ENCODE measurements around the gene AGAP1. TPM values are rescaled to one million over a fixed set of nuclear protein-coding genes. Genes with fewer than 3 reads are reported as not detected.

AGAP1 gene
- total RNA-seq, 2 donors from 2014 or later: 19.1 to 20.8 TPM

GRCh38 chr2:235776531-235776930 is 282.7 kb downstream of the AGAP1 start:
- ATAC-seq (ENCODE audit: insufficient number of reproducible peaks, low FRiP score, low read depth) (no peak), DNase-seq (ENCODE audit: low spot score) (no peak)
- Histone ChIP-seq H3K4me3 (no peak overlapping the region), H3K27me3 (replicated peaks; ENCODE audit: insufficient read depth) (no peaks in the 10 kb centered on the region), H3K36me3 (no peaks in the 10 kb centered on the region), H3K4me1 (ENCODE audit: control insufficient read depth in 1 of 2, low read depth in 2 of 2) (no peaks in the 10 kb centered on the region), H3K27ac (no peak overlapping the region), H3K9me3 (no peaks in the 10 kb centered on the region)
- TF ChIP-seq, protein P1, sequence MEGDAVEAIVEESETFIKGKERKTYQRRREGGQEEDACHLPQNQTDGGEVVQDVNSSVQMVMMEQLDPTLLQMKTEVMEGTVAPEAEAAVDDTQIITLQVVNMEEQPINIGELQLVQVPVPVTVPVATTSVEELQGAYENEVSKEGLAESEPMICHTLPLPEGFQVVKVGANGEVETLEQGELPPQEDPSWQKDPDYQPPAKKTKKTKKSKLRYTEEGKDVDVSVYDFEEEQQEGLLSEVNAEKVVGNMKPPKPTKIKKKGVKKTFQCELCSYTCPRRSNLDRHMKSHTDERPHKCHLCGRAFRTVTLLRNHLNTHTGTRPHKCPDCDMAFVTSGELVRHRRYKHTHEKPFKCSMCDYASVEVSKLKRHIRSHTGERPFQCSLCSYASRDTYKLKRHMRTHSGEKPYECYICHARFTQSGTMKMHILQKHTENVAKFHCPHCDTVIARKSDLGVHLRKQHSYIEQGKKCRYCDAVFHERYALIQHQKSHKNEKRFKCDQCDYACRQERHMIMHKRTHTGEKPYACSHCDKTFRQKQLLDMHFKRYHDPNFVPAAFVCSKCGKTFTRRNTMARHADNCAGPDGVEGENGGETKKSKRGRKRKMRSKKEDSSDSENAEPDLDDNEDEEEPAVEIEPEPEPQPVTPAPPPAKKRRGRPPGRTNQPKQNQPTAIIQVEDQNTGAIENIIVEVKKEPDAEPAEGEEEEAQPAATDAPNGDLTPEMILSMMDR (IDR thresholded peaks at IDR 0.05): no peak

DNA sequence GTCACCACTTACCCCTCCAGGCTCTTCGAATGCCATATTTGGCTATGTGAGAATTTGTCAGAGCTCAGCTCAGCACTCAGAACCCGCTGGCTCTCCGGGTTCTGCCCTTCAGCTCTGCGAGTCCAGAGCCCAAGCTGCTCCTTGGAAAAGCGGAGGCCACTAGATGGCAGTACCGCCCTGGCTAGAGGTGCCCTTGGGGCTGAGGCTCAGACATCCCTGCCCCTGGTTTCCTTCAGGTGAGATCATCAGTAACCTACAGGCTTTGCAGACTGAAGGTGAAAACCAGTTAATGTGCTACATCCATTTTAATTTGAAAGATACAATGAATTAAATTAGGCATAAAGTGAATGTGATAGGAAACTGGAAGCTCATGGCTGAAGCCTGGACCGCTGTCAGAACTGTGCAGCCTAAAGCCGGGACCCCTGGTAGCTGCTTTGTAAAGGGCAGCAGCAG is 285.6 kb downstream of the AGAP1 start:
- Histone ChIP-seq H3K36me3 (no peaks in the 10 kb centered on the region), H3K27ac (no peak overlapping the region), H3K9me3 (no peaks in the 10 kb centered on the region), H3K4me3 (no peak overlapping the region), H3K27me3 (replicated peaks; ENCODE audit: insufficient read depth) (no peaks in the 10 kb centered on the region), H3K4me1 (ENCODE audit: control insufficient read depth in 1 of 2, low read depth in 2 of 2) (no peaks in the 10 kb centered on the region)
- TF ChIP-seq, protein P1 (IDR thresholded peaks at IDR 0.05): peak; percentile 52
- DNase-seq (ENCODE audit: low spot score): no peak
- no peak for ATAC-seq (ENCODE audit: insufficient number of reproducible peaks, low FRiP score, low read depth)

GRCh38 chr2:235780401-235780800 is 286.6 kb downstream of the AGAP1 start:
- Histone ChIP-seq H3K27me3 (replicated peaks; ENCODE audit: insufficient read depth) (no peaks in the 10 kb centered on the region), H3K9me3 (no peaks in the 10 kb centered on the region), H3K27ac (no peak overlapping the region), H3K36me3 (no peaks in the 10 kb centered on the region), H3K4me1 (ENCODE audit: control insufficient read depth in 1 of 2, low read depth in 2 of 2) (no peaks in the 10 kb centered on the region), H3K4me3 (no peak overlapping the region)
- TF ChIP-seq, protein P1 (IDR thresholded peaks at IDR 0.05): no peak
- no peak for DNase-seq (ENCODE audit: low spot score)
- ATAC-seq (ENCODE audit: insufficient number of reproducible peaks, low FRiP score, low read depth): no peak

DNA sequence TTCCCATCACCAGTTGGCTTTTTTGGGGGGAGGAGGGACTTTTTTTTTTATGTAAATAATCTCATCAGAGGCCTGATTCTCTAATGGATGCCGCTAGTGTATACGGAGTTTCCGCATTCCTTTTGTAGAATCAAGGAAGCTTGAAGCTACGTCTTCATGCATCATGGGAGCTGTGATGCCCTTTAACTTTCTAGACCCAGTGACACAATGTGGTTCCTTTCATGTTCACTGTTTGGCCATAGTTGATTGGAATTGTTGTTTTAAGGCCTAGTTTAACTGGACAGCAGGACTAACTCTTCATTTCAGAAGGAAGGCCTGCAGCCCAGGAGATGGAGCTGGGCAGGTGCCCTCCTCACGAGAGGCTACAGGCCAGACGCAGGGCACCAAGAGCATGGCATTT is 287.9 kb downstream of the AGAP1 start:
- no peaks in the 10 kb centered on the region for H3K36me3 ChIP-seq
- H3K4me1 ChIP-seq (ENCODE audit: control insufficient read depth in 1 of 2, low read depth in 2 of 2): no peaks in the 10 kb centered on the region
- DNase-seq (ENCODE audit: low spot score): no peak
- H3K27ac ChIP-seq: no peak overlapping the region
- H3K9me3 ChIP-seq: no peaks in the 10 kb centered on the region
- no peaks in the 10 kb centered on the region for H3K27me3 ChIP-seq (replicated peaks; ENCODE audit: insufficient read depth)
- TF ChIP-seq, protein P1 (IDR thresholded peaks at IDR 0.05): no peak
- H3K4me3 ChIP-seq: no peak overlapping the region
- ATAC-seq (ENCODE audit: insufficient number of reproducible peaks, low FRiP score, low read depth): no peak

DNA sequence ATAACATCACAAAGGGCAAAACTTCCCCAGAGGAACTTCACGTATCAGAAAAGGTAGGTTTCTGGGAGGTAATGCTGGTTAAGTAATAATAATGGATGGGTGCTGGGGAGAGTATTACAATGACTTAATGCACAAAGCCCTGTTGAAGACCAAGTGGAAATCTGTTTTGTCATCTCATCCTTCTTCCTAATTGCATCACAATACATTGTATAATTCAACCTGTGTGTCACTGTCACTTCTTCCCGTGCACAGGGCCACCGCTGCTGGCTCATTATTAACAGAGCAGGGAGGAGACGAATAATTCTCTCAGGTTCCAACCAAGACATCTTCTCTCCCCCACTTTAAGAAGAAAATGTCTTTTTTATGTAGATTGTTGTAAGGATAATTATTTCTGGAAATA is 290.9 kb downstream of the AGAP1 start:
- TF ChIP-seq, protein P1 (IDR thresholded peaks at IDR 0.05): no peak
- H3K4me1 ChIP-seq (ENCODE audit: control insufficient read depth in 1 of 2, low read depth in 2 of 2): no peaks in the 10 kb centered on the region
- no peak overlapping the region for H3K4me3 ChIP-seq
- no peaks in the 10 kb centered on the region for H3K9me3 ChIP-seq
- H3K27me3 ChIP-seq (replicated peaks; ENCODE audit: insufficient read depth): no peaks in the 10 kb centered on the region
- H3K27ac ChIP-seq: no peak overlapping the region
- no peaks in the 10 kb centered on the region for H3K36me3 ChIP-seq
- no peak for ATAC-seq (ENCODE audit: insufficient number of reproducible peaks, low FRiP score, low read depth)
- DNase-seq (ENCODE audit: low spot score): no peak

Measured in thoracic aorta (tissue), 2 donors.